GM12873 (cell line): ENCODE measurements around the gene SYCN.

Experiments used
- CTCF ChIP-seq: IDR thresholded peaks from 2 replicates; pipeline ENCODE4 v1.5.1; 2012; ENCODE audit warnings: low read depth, mild to moderate bottlenecking, moderate library complexity, low read length, control low read depth; ENCODE audit not compliant: insufficient read depth; ENCODE audit errors: missing control alignments

SYCN gene

DNA sequence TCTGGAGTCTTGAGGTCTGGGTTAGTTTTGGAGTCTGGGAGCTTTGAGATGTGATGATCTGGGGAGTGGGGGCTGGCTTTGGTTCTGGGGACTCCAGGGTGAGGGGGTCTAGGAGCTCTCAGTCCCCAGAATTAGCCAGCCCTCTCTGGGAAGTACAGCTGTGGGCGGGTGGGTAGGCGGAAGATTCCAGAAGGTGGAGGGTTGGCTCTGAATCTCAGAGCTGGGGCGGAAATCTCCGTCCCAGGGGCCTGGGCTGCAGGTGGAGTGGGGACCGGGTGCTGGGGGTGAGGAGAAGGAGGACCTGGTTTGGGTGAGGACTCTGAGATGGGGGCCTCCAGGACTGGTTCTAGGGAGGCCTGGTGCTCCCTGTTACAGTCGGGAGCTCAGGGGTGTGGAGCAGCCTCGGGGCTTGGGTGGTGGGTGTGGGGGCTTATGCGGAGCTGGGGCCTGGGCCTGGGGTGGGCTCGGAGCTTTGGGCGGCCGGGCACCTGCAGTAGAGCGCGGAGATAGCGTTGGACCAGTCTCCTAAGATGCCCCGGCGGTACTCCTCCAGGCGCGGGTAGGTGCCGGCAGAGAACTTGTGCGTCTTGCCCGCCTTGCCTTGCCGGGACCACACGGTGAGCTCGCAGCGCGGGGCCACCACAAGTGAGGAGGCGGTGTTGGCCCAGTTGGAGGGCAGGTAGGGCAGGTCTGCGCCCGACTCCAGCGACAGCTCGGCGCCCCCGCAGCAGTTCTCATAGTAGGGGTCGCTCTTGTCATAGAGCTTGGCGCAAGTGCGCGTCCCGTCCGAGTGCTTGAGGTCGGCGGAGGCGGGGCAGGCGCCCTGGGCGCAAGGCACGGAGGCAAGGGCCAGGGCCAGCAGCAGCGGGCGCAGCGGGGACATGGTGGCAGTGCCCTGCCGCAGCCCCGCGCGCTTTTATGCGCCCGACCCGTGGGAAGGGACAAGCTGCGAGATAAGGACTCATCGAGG is at the start of gene SYCN:
TSS of gene SYCN (minus strand) at position 892 of the 970 bp plus-strand sequence. CDS start at position 883, 9 bp downstream.
- TF ChIP-seq CTCF = no peak

GRCh38 chr19:39253374-39254149 is 49.5 kb upstream of the SYCN start:
- no peak for TF ChIP-seq CTCF

GRCh38 chr19:39252458-39252857 is 48.4 kb upstream of the SYCN start:
- TF ChIP-seq CTCF = no peak

DNA sequence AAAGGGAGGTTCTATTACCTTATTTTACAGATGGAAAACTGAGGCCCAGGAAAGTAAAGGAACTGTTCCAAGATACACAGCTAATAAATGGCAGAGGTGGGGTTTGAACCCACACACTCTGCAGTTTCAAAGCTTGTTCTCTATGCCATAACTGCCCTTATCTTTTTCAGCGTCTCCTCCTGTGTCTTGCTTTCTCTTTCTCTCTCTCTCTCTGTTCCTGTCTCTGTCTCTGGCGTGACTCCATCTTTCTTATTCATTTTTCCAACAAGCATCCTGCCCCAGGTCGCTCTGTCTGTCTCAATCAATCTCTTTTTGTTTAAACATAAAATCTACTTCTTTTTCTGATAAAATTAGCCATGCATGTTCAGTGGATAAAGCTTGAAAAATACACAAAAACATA is 47.8 kb upstream of the SYCN start:
- TF ChIP-seq CTCF = no peak

DNA sequence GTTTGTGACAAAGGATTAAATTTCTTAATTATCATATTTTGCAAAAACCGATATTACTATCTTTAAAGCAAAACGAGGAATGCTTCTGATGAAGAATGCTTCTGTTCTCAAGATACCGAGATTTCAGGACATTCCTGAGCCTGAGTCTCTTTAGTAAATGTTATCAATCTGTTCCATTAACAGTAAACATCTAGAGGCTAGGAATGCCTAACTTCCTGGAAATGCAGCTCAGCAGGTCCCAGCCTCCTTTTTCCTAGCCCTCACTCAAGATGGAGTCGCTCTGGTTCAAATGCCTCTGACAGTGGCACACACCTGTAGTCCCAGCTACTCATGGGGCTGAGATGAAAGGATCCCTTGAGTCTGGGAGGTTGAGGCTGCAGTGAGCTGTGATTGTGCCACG is 47.0 kb upstream of the SYCN start:
- TF ChIP-seq CTCF = no peak

- TF ChIP-seq CTCF = no peak
Observed at GRCh38 chr19:39248806-39249205, 44.7 kb upstream of the SYCN start, which contains the start of gene IFNL4. IFNL4 (minus strand) TSS chr19:39248856.

GRCh38 chr19:39247701-39248664 is 43.9 kb upstream of the SYCN start:
- TF ChIP-seq CTCF = no peak
